Astrocyte (in vitro differentiated cells and primary cell): ENCODE data around the gene CHST13. TPM values are rescaled to one million over a fixed set of nuclear protein-coding genes. Genes with fewer than 3 reads are reported as not detected.

Experiments used
- DNase-seq: peaks from one replicate; pipeline ENCODE4 v3.0.0-alpha.2; 2010; ENCODE audit warnings: low read depth
- FAIRE-seq: peaks from 2 replicates; lab custom pipeline; 2011; peaks lifted over from hg19 to GRCh38; lab: Jason Lieb, UNC
- H2AFZ ChIP-seq: 2 replicates; pipeline ENCODE4 v1.6.0; 2012; ENCODE audit warnings: low read depth, low read length, inconsistent platforms
- H3K27ac ChIP-seq: 2 replicates; pipeline ENCODE4 v1.5.1; 2011; ENCODE audit warnings: low read depth, low read length, inconsistent platforms
- H3K27me3 ChIP-seq: 2 replicates; pipeline ENCODE4 v1.6.0; 2011; ENCODE audit warnings: low read length, inconsistent platforms; ENCODE audit not compliant: insufficient read depth
- H3K36me3 ChIP-seq: 2 replicates; pipeline ENCODE4 v1.5.1; 2011; ENCODE audit warnings: low read length, inconsistent platforms; ENCODE audit not compliant: insufficient read depth
- H3K4me1 ChIP-seq: 2 replicates; pipeline ENCODE4 v1.5.1; 2011; ENCODE audit warnings: low read length, inconsistent platforms; ENCODE audit not compliant: insufficient read depth
- H3K4me2 ChIP-seq: 2 replicates; pipeline ENCODE4 v1.6.0; 2012; ENCODE audit warnings: low read length, inconsistent platforms
- H3K4me3 ChIP-seq: 2 replicates; pipeline ENCODE4 v1.5.1; 2011; ENCODE audit warnings: low read depth, mild to moderate bottlenecking, low read length, inconsistent platforms; ENCODE audit not compliant: insufficient read depth
- H3K79me2 ChIP-seq: 2 replicates; pipeline ENCODE4 v1.6.0; 2012; ENCODE audit warnings: mild to moderate bottlenecking, low read length, inconsistent platforms; ENCODE audit not compliant: insufficient read depth
- H3K9ac ChIP-seq: 2 replicates; pipeline ENCODE4 v1.6.0; 2012; ENCODE audit warnings: mild to moderate bottlenecking, low read length, inconsistent platforms
- H3K9me3 ChIP-seq: 2 replicates; pipeline ENCODE4 v1.5.1; 2012; ENCODE audit warnings: low read depth, mild to moderate bottlenecking, low read length, inconsistent platforms; ENCODE audit not compliant: insufficient read depth
- H4K20me1 ChIP-seq: 2 replicates; pipeline ENCODE4 v1.6.0; 2012; ENCODE audit warnings: low read length, inconsistent platforms; ENCODE audit not compliant: insufficient read depth
- H3K27ac Mint-ChIP-seq: one replicate; pipeline ENCODE4 v1.8.0; 2021; ENCODE audit warnings: mild to moderate bottlenecking, mixed read lengths; ENCODE audit not compliant: unreplicated experiment
- H3K27me3 Mint-ChIP-seq: one replicate; pipeline ENCODE4 v1.8.0; 2021; ENCODE audit warnings: low read depth, mixed read lengths; ENCODE audit not compliant: unreplicated experiment
- H3K36me3 Mint-ChIP-seq: one replicate; pipeline ENCODE4 v1.8.0; 2021; ENCODE audit warnings: low read depth, mixed read lengths; ENCODE audit not compliant: unreplicated experiment
- H3K4me1 Mint-ChIP-seq: one replicate; pipeline ENCODE4 v1.8.0; 2021; ENCODE audit warnings: low read depth, mixed read lengths; ENCODE audit not compliant: unreplicated experiment
- H3K4me3 Mint-ChIP-seq: one replicate; pipeline ENCODE4 v1.8.0; 2021; ENCODE audit warnings: mild to moderate bottlenecking, moderate library complexity, mixed read lengths; ENCODE audit not compliant: unreplicated experiment
- H3K9me3 Mint-ChIP-seq: one replicate; pipeline ENCODE4 v1.8.0; 2021; ENCODE audit warnings: mild to moderate bottlenecking, mixed read lengths; ENCODE audit not compliant: unreplicated experiment
- EZH2 ChIP-seq: IDR thresholded peaks from 2 replicates; pipeline ENCODE4 v1.6.1; 2012; ENCODE audit warnings: mild to moderate bottlenecking, low read length, inconsistent platforms; ENCODE audit not compliant: insufficient read depth
- total RNA-seq: library from RNA; stranded (reverse); gene quantifications from 2 replicates; pipeline ENCODE4 v1.2.1, GENCODE V29; 2021
- TF ChIP-seq, protein P1 (sequence below): IDR thresholded peaks from 2 replicates; pipeline ENCODE4 v1.5.1; 2011; ENCODE audit warnings: low read depth, mild to moderate bottlenecking, inconsistent platforms, low read length, moderate library complexity; ENCODE audit not compliant: insufficient read depth

The CHST13 gene
- total RNA-seq, 1 donor from 2014 or later = not detected

- peaks cover 23% of the 10 kb centered on the region for H3K4me1 Mint-ChIP-seq
- peak within 1 kb of the TSS; percentile 99 for H2AFZ ChIP-seq
- H4K20me1 ChIP-seq = peaks cover 44% of the 10 kb centered on the region
- peak within 1 kb of the TSS; percentile 75 for H3K27ac ChIP-seq
- peaks cover 8% of the 10 kb centered on the region for H3K36me3 ChIP-seq
- TF ChIP-seq, protein P1, sequence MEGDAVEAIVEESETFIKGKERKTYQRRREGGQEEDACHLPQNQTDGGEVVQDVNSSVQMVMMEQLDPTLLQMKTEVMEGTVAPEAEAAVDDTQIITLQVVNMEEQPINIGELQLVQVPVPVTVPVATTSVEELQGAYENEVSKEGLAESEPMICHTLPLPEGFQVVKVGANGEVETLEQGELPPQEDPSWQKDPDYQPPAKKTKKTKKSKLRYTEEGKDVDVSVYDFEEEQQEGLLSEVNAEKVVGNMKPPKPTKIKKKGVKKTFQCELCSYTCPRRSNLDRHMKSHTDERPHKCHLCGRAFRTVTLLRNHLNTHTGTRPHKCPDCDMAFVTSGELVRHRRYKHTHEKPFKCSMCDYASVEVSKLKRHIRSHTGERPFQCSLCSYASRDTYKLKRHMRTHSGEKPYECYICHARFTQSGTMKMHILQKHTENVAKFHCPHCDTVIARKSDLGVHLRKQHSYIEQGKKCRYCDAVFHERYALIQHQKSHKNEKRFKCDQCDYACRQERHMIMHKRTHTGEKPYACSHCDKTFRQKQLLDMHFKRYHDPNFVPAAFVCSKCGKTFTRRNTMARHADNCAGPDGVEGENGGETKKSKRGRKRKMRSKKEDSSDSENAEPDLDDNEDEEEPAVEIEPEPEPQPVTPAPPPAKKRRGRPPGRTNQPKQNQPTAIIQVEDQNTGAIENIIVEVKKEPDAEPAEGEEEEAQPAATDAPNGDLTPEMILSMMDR = no peak
- no peak for TF ChIP-seq EZH2
- H3K27me3 Mint-ChIP-seq = peaks cover 7% of the 10 kb centered on the region
- H3K36me3 Mint-ChIP-seq = peaks cover under 1% of the 10 kb centered on the region
- peaks cover 35% of the 10 kb centered on the region for H3K4me1 ChIP-seq
- H3K4me3 ChIP-seq = peak within 1 kb of the TSS; percentile 84
- H3K9me3 ChIP-seq = no peaks in the 10 kb centered on the region
- DNase-seq (peak; percentile 77), FAIRE-seq (no peak)
- H3K9ac ChIP-seq = peak within 1 kb of the TSS; percentile 87
- H3K4me3 Mint-ChIP-seq = peak within 1 kb of the TSS; percentile 97
- no peaks in the 10 kb centered on the region for H3K27me3 ChIP-seq
- H3K4me2 ChIP-seq = peak within 1 kb of the TSS; percentile 99
- H3K79me2 ChIP-seq = peaks cover 45% of the 10 kb centered on the region
- no peak within 1 kb of the TSS for H3K27ac Mint-ChIP-seq
- H3K9me3 Mint-ChIP-seq = peaks cover 2% of the 10 kb centered on the region
Observed at GRCh38 chr3:126475413-126476114, 48.4 kb upstream of the CHST13 start, which contains the start of gene ZXDC. TSS of gene ZXDC (minus strand) at chr3:126475891. CDS start at chr3:126475865, 26 bp downstream.

DNA sequence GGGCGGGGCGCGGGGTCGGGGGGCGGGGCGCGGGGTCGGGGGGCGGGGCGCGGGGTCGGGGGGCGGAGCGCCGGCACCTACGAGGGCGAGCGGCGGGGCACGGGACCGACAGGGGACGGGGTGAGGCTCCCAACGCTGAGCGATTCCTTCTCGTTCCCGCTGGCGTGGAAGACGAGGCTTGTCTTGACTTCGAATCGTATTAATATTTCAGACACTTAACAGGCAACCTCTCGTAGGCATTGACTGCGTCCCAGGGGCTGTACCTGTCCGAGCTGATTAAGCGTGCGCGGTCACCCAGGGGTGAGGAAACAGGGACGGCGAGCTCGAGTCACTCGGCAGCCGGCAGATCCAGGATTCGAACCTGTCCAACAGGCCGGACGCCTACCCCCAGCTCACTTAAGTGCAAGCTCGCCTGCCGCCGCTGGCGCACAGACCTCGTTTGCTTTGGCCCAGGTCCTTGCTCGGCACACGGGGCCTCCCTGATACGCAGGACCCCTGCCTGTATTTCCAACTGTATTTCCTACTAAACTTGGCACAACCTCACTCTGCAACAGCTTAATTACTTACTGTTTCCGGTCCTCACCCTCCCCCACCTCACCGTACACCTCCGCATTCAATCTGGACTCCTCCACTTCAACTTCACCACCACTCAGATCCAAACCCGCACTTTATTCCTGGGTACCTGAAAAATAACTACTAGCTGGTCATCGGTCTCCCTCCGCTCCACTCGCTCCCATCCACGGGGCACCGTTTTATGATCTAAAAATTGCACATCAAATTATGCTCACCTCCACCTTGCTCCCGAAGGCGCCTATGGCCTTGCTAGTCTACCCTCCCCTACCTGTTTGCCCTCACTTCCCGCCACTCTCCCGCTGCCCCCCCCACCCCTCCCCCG is 47.5 kb upstream of the CHST13 start:
- peak overlapping the region; percentile 87 for H3K9ac ChIP-seq
- peak overlapping the region; percentile 84 for H3K4me3 ChIP-seq
- peaks cover 35% of the 10 kb centered on the region for H4K20me1 ChIP-seq
- FAIRE-seq = no peak
- peak overlapping the region; percentile 63 for H3K27ac ChIP-seq
- Mint-ChIP-seq H3K36me3 (no peaks in the 10 kb centered on the region), H3K27ac (no peak overlapping the region), H3K4me1 (peaks cover 26% of the 10 kb centered on the region), H3K9me3 (peaks cover 2% of the 10 kb centered on the region), H3K27me3 (peaks cover 15% of the 10 kb centered on the region), H3K4me3 (peak overlapping the region; percentile 77)
- H3K4me1 ChIP-seq = peaks cover 35% of the 10 kb centered on the region
- H3K27me3 ChIP-seq = no peaks in the 10 kb centered on the region
- TF ChIP-seq, protein P1 = no peak
- no peak for TF ChIP-seq EZH2
- no peaks in the 10 kb centered on the region for H3K9me3 ChIP-seq
- H2AFZ ChIP-seq = peak overlapping the region; percentile 99
- H3K36me3 ChIP-seq = peaks cover 4% of the 10 kb centered on the region
- peaks cover 36% of the 10 kb centered on the region for H3K79me2 ChIP-seq
- DNase-seq = peak; percentile 16
- peak overlapping the region; percentile 98 for H3K4me2 ChIP-seq
